Lung (tissue), 12 donors: ENCODE data around the gene HSD17B12. TPM values are rescaled to one million over a fixed set of nuclear protein-coding genes. Genes with fewer than 3 reads are reported as not detected.

ENCODE experiments used
- ATAC-seq: fragments of 200-7000 bp; cut with Tn5 transposase; one replicate; pipeline ENCODE4 v1.9.1; 2020; ENCODE audit warnings: moderate number of reproducible peaks; ENCODE audit not compliant: insufficient read depth, low FRiP score
- DNase-seq, 3 donors: peaks; one replicate each; pipeline ENCODE4 v3.0.0-alpha.2; 2013 to 2017
- H3K27ac ChIP-seq, 2 donors: one replicate each; pipeline ENCODE4 v1.5.1; 2013; ENCODE audit warnings: mild to moderate bottlenecking in 2 of 2, moderate library complexity in 2 of 2, control low read depth in 1 of 2, inconsistent platforms in 1 of 2, low read depth in 1 of 2, low read length in 1 of 2
- H3K27me3 ChIP-seq, 3 donors: one replicate each; pipeline ENCODE4 v1.5.1; 2013; ENCODE audit warnings: low read length in 2 of 3; ENCODE audit not compliant: control insufficient read depth in 3 of 3, insufficient read depth in 3 of 3
- H3K36me3 ChIP-seq, 4 donors: one replicate each; pipeline ENCODE4 v1.5.1; 2013; ENCODE audit warnings: low read length in 4 of 4, mild to moderate bottlenecking in 1 of 4, moderate library complexity in 1 of 4; ENCODE audit not compliant: control insufficient read depth in 4 of 4, insufficient read depth in 4 of 4
- H3K4me1 ChIP-seq, 5 donors: one replicate each; pipeline ENCODE4 v1.5.1; 2013; ENCODE audit warnings: low read length in 5 of 5, mild to moderate bottlenecking in 2 of 5, moderate library complexity in 1 of 5; ENCODE audit not compliant: control insufficient read depth in 5 of 5, insufficient read depth in 5 of 5
- H3K4me3 ChIP-seq: one replicate; pipeline ENCODE4 v1.5.1; 2013; ENCODE audit warnings: mild to moderate bottlenecking, control low read depth, moderate library complexity
- H3K9ac ChIP-seq, 2 donors: one replicate each; pipeline ENCODE4 v1.5.1; 2013; ENCODE audit warnings: low read length in 2 of 2, control low read depth in 1 of 2; ENCODE audit not compliant: insufficient read depth in 1 of 2
- H3K9me3 ChIP-seq, 4 donors: one replicate each; pipeline ENCODE4 v1.5.1; 2013; ENCODE audit warnings: low read length in 3 of 4, mild to moderate bottlenecking in 1 of 4, moderate library complexity in 1 of 4; ENCODE audit not compliant: control insufficient read depth in 4 of 4, insufficient read depth in 3 of 4
- WGBS, 2 donors: extraction: QIAGEN DNeasy Blood & Tissue Kit; methylation state at CpG; one replicate each; pipeline ENCODE4 v1.1.7; 2013; 5-methylcytosine and 5-hydroxymethylcytosine counted together
- polyA plus RNA-seq, 2 donors: library from polyadenylated mRNA; stranded (reverse); fragments of 200-250 nt; gene quantifications; one replicate each; pipeline ENCODE4 v1.2.1, GENCODE V29; 2013
- total RNA-seq, 2 donors: library from RNA; depleted of rRNA in 1 of 2; stranded (reverse); fragments of >200 nt in 1 of 2; gene quantifications; one replicate each; pipeline ENCODE4 v1.2.1, GENCODE V29; 2014 to 2021
- TF ChIP-seq, protein P1 (sequence below): IDR thresholded peaks from 2 replicates; pipeline ENCODE4 v1.5.1; 2012; ENCODE audit warnings: mild to moderate bottlenecking; ENCODE audit errors: control extremely low read depth, extremely low read depth
- donor health status: control.
- donor health status: control.
- donor health status: Bipolar disorder and iron deficiency.
- donor health status: healthy.
- donor health status: DM: yes; HTN: yes; CAD: no.

HSD17B12 gene
- total and polyA plus RNA-seq, 4 donors: 37.3 to 118 (median 87.1) TPM

GRCh38 chr11:43872995-43873394 is 192.5 kb downstream of the HSD17B12 start:
- peaks cover 0 to 2% (median 0%) of the 10 kb centered on the region in 5 donors for H3K4me1 ChIP-seq
- H3K9ac ChIP-seq: no peak overlapping the region
- no peaks in the 10 kb centered on the region for H3K36me3 ChIP-seq
- H3K4me3 ChIP-seq: no peak overlapping the region
- DNase-seq (no peak), ATAC-seq (no peak)
- WGBS, 2 donors: 80% methylated on average over 7 of the region's 7 CpGs
- no peak overlapping the region for H3K27ac ChIP-seq
- peaks cover 8 to 12% (median 11%) of the 10 kb centered on the region in 3 donors for H3K27me3 ChIP-seq
- TF ChIP-seq, protein P1, sequence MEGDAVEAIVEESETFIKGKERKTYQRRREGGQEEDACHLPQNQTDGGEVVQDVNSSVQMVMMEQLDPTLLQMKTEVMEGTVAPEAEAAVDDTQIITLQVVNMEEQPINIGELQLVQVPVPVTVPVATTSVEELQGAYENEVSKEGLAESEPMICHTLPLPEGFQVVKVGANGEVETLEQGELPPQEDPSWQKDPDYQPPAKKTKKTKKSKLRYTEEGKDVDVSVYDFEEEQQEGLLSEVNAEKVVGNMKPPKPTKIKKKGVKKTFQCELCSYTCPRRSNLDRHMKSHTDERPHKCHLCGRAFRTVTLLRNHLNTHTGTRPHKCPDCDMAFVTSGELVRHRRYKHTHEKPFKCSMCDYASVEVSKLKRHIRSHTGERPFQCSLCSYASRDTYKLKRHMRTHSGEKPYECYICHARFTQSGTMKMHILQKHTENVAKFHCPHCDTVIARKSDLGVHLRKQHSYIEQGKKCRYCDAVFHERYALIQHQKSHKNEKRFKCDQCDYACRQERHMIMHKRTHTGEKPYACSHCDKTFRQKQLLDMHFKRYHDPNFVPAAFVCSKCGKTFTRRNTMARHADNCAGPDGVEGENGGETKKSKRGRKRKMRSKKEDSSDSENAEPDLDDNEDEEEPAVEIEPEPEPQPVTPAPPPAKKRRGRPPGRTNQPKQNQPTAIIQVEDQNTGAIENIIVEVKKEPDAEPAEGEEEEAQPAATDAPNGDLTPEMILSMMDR: no peak
- peaks cover 0 to 4% (median 0%) of the 10 kb centered on the region in 4 donors for H3K9me3 ChIP-seq

DNA sequence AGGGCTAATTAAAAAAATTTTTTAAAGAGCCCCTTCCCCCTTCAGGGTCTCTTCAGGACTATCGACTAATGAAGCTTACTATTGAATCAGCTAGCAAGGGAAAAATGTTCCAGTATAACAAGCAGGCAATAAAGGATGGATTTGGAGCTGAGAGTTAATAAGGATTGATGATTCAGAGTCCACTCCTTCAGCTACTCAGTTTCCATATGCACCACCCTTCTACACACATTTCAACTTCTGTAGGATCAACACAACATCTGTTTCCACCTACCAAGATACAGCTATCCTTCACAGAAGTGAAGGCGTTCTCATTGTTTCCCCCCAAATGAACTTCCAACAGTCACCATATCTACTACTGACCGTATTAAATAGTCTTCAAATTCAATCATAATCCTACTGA is 193.5 kb downstream of the HSD17B12 start:
- H3K4me1 ChIP-seq: peaks cover 0 to 2% (median 0%) of the 10 kb centered on the region in 5 donors
- no peak overlapping the region for H3K9ac ChIP-seq
- no peak overlapping the region for H3K27ac ChIP-seq
- ATAC-seq: no peak
- TF ChIP-seq, protein P1: no peak
- no peaks in the 10 kb centered on the region for H3K36me3 ChIP-seq
- 72 to 77% methylated on average over 3 of the region's 3 CpGs for WGBS, 2 donors
- peaks cover 0 to 4% (median 0%) of the 10 kb centered on the region in 4 donors for H3K9me3 ChIP-seq
- peaks cover 11 to 21% (median 12%) of the 10 kb centered on the region in 3 donors for H3K27me3 ChIP-seq
- DNase-seq: no peak
- H3K4me3 ChIP-seq: no peak overlapping the region

GRCh38 chr11:43874738-43875137 is 194.2 kb downstream of the HSD17B12 start:
- H3K27me3 ChIP-seq: peaks cover 11 to 24% (median 12%) of the 10 kb centered on the region in 3 donors
- H3K9ac ChIP-seq: no peak overlapping the region
- DNase-seq (no peak), ATAC-seq (no peak)
- 7 to 19% methylated on average over 1 of the region's 1 CpG for WGBS, 2 donors
- no peak overlapping the region for H3K4me3 ChIP-seq
- TF ChIP-seq, protein P1: no peak
- no peaks in the 10 kb centered on the region for H3K4me1 ChIP-seq
- H3K9me3 ChIP-seq: peaks cover 0 to 4% (median 0%) of the 10 kb centered on the region in 4 donors
- no peak overlapping the region for H3K27ac ChIP-seq
- no peaks in the 10 kb centered on the region for H3K36me3 ChIP-seq
